Activated CD4-positive, alpha-beta T cell treated with anti-CD3 and anti-CD28 coated beads, Interleukin-2, amount 50 U/mL, for 16 hours (primary cell): ENCODE results near the gene ADD1.

Source experiments
- DNase-seq: peaks from one replicate; pipeline ENCODE4 v3.0.0-alpha.2; 2020

The ADD1 gene

GRCh38 chr4:2805712-2806389 lies 37.8 kb upstream of the ADD1 start:
- no peak for DNase-seq

GRCh38 chr4:2806390-2807355 lies 37.0 kb upstream of the ADD1 start:
- DNase-seq, result no peak

- DNase-seq, result no peak
Observed at GRCh38 chr4:2807571-2807970, 36.1 kb upstream of the ADD1 start.

- no peak for DNase-seq
Observed at GRCh38 chr4:2808001-2808400, 35.6 kb upstream of the ADD1 start.

- no peak for DNase-seq
Observed at GRCh38 chr4:2809610-2810180, 33.9 kb upstream of the ADD1 start.

GRCh38 chr4:2810388-2810787 lies 33.3 kb upstream of the ADD1 start:
- no peak for DNase-seq

GRCh38 chr4:2811830-2812611 lies 31.6 kb upstream of the ADD1 start:
- DNase-seq, result peak; percentile 84

GRCh38 chr4:2812612-2813354 lies 30.9 kb upstream of the ADD1 start:
- peak; percentile 26 for DNase-seq

GRCh38 chr4:2813446-2814405 lies 29.9 kb upstream of the ADD1 start:
- peak; percentile 25 for DNase-seq

GRCh38 chr4:2814627-2815270 lies 28.9 kb upstream of the ADD1 start:
- no peak for DNase-seq

GRCh38 chr4:2816401-2816954 lies 27.2 kb upstream of the ADD1 start:
- DNase-seq, result no peak

GRCh38 chr4:2817137-2817536 lies 26.5 kb upstream of the ADD1 start:
- DNase-seq, result no peak

GRCh38 chr4:2817701-2818350 lies 25.8 kb upstream of the ADD1 start:
- DNase-seq, result peak; percentile 35

GRCh38 chr4:2818351-2818939 lies 25.2 kb upstream of the ADD1 start:
- DNase-seq, result no peak

GRCh38 chr4:2819244-2820215 lies 24.1 kb upstream of the ADD1 start:
- DNase-seq, result no peak

GRCh38 chr4:2820216-2820982 lies 23.2 kb upstream of the ADD1 start:
- no peak for DNase-seq
